Endodermal cell (in vitro differentiated cells): ENCODE results near the gene CCDC43. TPM values are rescaled to one million over a fixed set of nuclear protein-coding genes. Genes with fewer than 3 reads are reported as not detected.
"Not testable (repeated sequence)": the region's sequence is repeated elsewhere in the genome, so short reads cannot be mapped to it uniquely, and the experiment has no call there.

Source experiments
- DNase-seq: peaks from one replicate; pipeline ENCODE4 v3.0.0-alpha.2; 2017
- H3K27ac ChIP-seq: 2 replicates; pipeline ENCODE4 v1.5.1; 2013; ENCODE audit warnings: mild to moderate bottlenecking, low read depth, low read length, moderate library complexity
- H3K27me3 ChIP-seq: 2 replicates; pipeline ENCODE4 v1.6.1; 2013; ENCODE audit warnings: mild to moderate bottlenecking, low read length, moderate library complexity; ENCODE audit not compliant: insufficient read depth, control insufficient read depth, poor library complexity, severe bottlenecking
- H3K36me3 ChIP-seq: 2 replicates; pipeline ENCODE4 v1.7.0; 2013; ENCODE audit warnings: mild to moderate bottlenecking, low read length, moderate library complexity; ENCODE audit not compliant: control insufficient read depth, insufficient read depth
- H3K4me1 ChIP-seq: one replicate; pipeline ENCODE4 v1.7.0; 2013; ENCODE audit warnings: low read length; ENCODE audit not compliant: control insufficient read depth, insufficient read depth
- H3K4me3 ChIP-seq: 2 replicates; pipeline ENCODE4 v1.5.1; 2013; ENCODE audit warnings: mild to moderate bottlenecking, low read length, moderate library complexity
- H3K9ac ChIP-seq: 2 replicates; pipeline ENCODE4 v1.6.1; 2013; ENCODE audit warnings: mild to moderate bottlenecking, low read length, moderate library complexity; ENCODE audit not compliant: poor library complexity, severe bottlenecking; ENCODE audit errors: extremely low read depth
- H3K9me3 ChIP-seq: 2 replicates; pipeline ENCODE4 v1.6.1; 2013; ENCODE audit warnings: mild to moderate bottlenecking, low read length, moderate library complexity; ENCODE audit not compliant: control insufficient read depth
- H3K27ac Mint-ChIP-seq: 2 replicates; pipeline ENCODE4 v1.8.0; 2020; ENCODE audit warnings: mixed read lengths
- H3K27me3 Mint-ChIP-seq: 2 replicates; pipeline ENCODE4 v1.8.0; 2021; ENCODE audit warnings: mild to moderate bottlenecking, mixed read lengths; ENCODE audit not compliant: insufficient read depth
- H3K36me3 Mint-ChIP-seq: 2 replicates; pipeline ENCODE4 v1.8.0; 2020; ENCODE audit warnings: low read depth, mixed read lengths
- H3K4me1 Mint-ChIP-seq: 2 replicates; pipeline ENCODE4 v1.8.0; 2020; ENCODE audit warnings: mixed read lengths
- H3K4me3 Mint-ChIP-seq: 2 replicates; pipeline ENCODE4 v1.8.0; 2020; ENCODE audit warnings: mild to moderate bottlenecking, moderate library complexity, mixed read lengths
- H3K9me3 Mint-ChIP-seq: 2 replicates; pipeline ENCODE4 v1.8.0; 2020; ENCODE audit warnings: mild to moderate bottlenecking, mixed read lengths
- WGBS, 2 experiments: methylation state at CpG; one replicate each; pipeline versions ENCODE4 v1.1.5 to v1.1.7; 2013; ENCODE audit warnings: missing lambda C conversion rate in 2 of 2, mixed read lengths in 1 of 2; ENCODE audit not compliant: insufficient coverage in 1 of 2, insufficient read length in 1 of 2; 5-methylcytosine and 5-hydroxymethylcytosine counted together
- total RNA-seq, 2 donors: library from RNA; stranded (reverse); fragmentation: NEBNext Ultra II Directional in 1 of 2; extraction: Animal tissue kit (Norgen Biotek cat#: 25700) in 1 of 2; gene quantifications; 2 replicates in 1 of 2; 3 replicates in 1 of 2; pipeline ENCODE4 v1.2.1, GENCODE V29; 2021
- TF ChIP-seq, protein P1 (sequence below): fragments of 200-600 bp; sonication (generic); conservative IDR thresholded peaks from 2 replicates; pipeline ENCODE4 v1.5.0; 2021; ENCODE audit warnings: antibody characterized with exemption, mild to moderate bottlenecking

Gene CCDC43
- total RNA-seq, 2 donors from 2014 or later: 35.7 to 38.1 TPM

GRCh38 chr17:44687756-44688155, 1.8 kb downstream of the CCDC43 start:
- WGBS, 2 experiments: 100% methylated on average over 1 of the region's 1 CpG; no CpG with 5 or more reads in 1 of the 2 experiments
- Histone ChIP-seq H3K27ac (no peak overlapping the region), H3K36me3 (peaks cover 20% of the 10 kb centered on the region), H3K9ac (no peak overlapping the region), H3K4me1 (no peaks in the 10 kb centered on the region), H3K9me3 (no peaks in the 10 kb centered on the region), H3K27me3 (no peaks in the 10 kb centered on the region), H3K4me3 (no peak overlapping the region)
- Mint-ChIP-seq H3K4me1 (peaks cover 14% of the 10 kb centered on the region), H3K27ac (no peak overlapping the region), H3K36me3 (peaks cover 25% of the 10 kb centered on the region), H3K27me3 (peaks cover 4% of the 10 kb centered on the region), H3K9me3 (no peaks in the 10 kb centered on the region), H3K4me3 (no peak overlapping the region)
- DNase-seq: no peak
- TF ChIP-seq, protein P1, sequence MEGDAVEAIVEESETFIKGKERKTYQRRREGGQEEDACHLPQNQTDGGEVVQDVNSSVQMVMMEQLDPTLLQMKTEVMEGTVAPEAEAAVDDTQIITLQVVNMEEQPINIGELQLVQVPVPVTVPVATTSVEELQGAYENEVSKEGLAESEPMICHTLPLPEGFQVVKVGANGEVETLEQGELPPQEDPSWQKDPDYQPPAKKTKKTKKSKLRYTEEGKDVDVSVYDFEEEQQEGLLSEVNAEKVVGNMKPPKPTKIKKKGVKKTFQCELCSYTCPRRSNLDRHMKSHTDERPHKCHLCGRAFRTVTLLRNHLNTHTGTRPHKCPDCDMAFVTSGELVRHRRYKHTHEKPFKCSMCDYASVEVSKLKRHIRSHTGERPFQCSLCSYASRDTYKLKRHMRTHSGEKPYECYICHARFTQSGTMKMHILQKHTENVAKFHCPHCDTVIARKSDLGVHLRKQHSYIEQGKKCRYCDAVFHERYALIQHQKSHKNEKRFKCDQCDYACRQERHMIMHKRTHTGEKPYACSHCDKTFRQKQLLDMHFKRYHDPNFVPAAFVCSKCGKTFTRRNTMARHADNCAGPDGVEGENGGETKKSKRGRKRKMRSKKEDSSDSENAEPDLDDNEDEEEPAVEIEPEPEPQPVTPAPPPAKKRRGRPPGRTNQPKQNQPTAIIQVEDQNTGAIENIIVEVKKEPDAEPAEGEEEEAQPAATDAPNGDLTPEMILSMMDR: no peak

GRCh38 chr17:44683303-44683702, 6.3 kb downstream of the CCDC43 start:
- H3K4me3 Mint-ChIP-seq, H3K27ac ChIP-seq, H3K4me1 Mint-ChIP-seq, H3K27me3 ChIP-seq, H3K9me3 Mint-ChIP-seq, H3K27me3 Mint-ChIP-seq, H3K9me3 ChIP-seq, DNase-seq, H3K4me3 ChIP-seq, H3K27ac Mint-ChIP-seq, H3K4me1 ChIP-seq, H3K9ac ChIP-seq: not testable (repeated sequence)
- H3K36me3 ChIP-seq: peaks cover 53% of the 10 kb centered on the region
- peaks cover 41% of the 10 kb centered on the region for H3K36me3 Mint-ChIP-seq
- WGBS, 2 experiments: 86 to 96% methylated on average over 4 of the region's 4 CpGs

GRCh38 chr17:44677136-44677535, 12.4 kb downstream of the CCDC43 start:
- Histone ChIP-seq H3K9ac (no peak overlapping the region), H3K9me3 (no peaks in the 10 kb centered on the region), H3K27ac (no peak overlapping the region), H3K36me3 (peaks cover 39% of the 10 kb centered on the region), H3K4me1 (no peaks in the 10 kb centered on the region), H3K27me3 (no peaks in the 10 kb centered on the region), H3K4me3 (no peak overlapping the region)
- Mint-ChIP-seq H3K4me3 (no peak overlapping the region), H3K27ac (no peak overlapping the region), H3K27me3 (no peaks in the 10 kb centered on the region), H3K9me3 (no peaks in the 10 kb centered on the region), H3K4me1 (peaks cover 2% of the 10 kb centered on the region), H3K36me3 (peaks cover 22% of the 10 kb centered on the region)
- TF ChIP-seq, protein P1: no peak
- no peak for DNase-seq
- 100% methylated on average over 1 of the region's 2 CpGs; no CpG with 5 or more reads in 1 of the 2 experiments for WGBS, 2 experiments

DNA sequence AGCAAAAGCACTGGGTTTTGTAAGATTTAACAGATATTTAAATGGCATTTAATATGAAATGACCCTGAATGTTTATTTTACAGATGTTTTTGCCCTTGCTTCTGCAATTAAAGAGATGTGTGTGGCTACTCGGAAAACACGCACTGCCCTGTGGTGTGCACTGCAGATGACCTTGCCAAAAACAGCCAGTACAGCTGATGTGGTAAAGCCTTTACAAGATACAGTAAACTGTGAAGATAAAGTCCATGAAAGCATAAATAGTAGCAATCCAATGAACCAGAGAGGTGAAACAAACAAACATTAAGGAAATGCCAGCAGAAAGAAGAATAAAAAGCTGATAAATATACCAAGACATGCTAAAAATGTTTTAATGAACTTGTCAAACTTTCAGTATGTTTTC, 15.7 kb downstream of the CCDC43 start:
- Histone ChIP-seq H3K9ac (no peak overlapping the region), H3K9me3 (no peaks in the 10 kb centered on the region), H3K36me3 (peaks cover 13% of the 10 kb centered on the region), H3K27ac (no peak overlapping the region), H3K4me1 (no peaks in the 10 kb centered on the region), H3K4me3 (no peak overlapping the region), H3K27me3 (no peaks in the 10 kb centered on the region)
- Mint-ChIP-seq H3K9me3 (no peaks in the 10 kb centered on the region), H3K4me3 (no peak overlapping the region), H3K27ac (no peak overlapping the region), H3K36me3 (peaks cover 13% of the 10 kb centered on the region), H3K27me3 (no peaks in the 10 kb centered on the region), H3K4me1 (peaks cover 2% of the 10 kb centered on the region)
- no peak for DNase-seq
- TF ChIP-seq, protein P1: no peak
- 98 to 100% methylated on average over 1 to 2 of the region's 2 CpGs for WGBS, 2 experiments
